Type B pancreatic cell (in vitro differentiated cells): ENCODE data around the gene NISCH. TPM values are rescaled to one million over a fixed set of nuclear protein-coding genes. Genes with fewer than 3 reads are reported as not detected.
"Not testable (repeated sequence)": the region's sequence is repeated elsewhere in the genome, so short reads cannot be mapped to it uniquely, and the experiment has no call there.

Experiments used
- DNase-seq: peaks from one replicate; pipeline ENCODE4 v3.0.0; 2021; ENCODE audit warnings: mixed read lengths; ENCODE audit not compliant: unreplicated experiment; ENCODE audit errors: extremely low spot score
- H3K27ac Mint-ChIP-seq: 2 replicates; pipeline ENCODE4 v1.8.0; 2021; ENCODE audit warnings: mild to moderate bottlenecking, mixed read lengths
- H3K27me3 Mint-ChIP-seq: 2 replicates; pipeline ENCODE4 v1.8.0; 2021; ENCODE audit warnings: mixed read lengths
- H3K36me3 Mint-ChIP-seq: 2 replicates; pipeline ENCODE4 v1.8.0; 2021; ENCODE audit warnings: mixed read lengths
- H3K4me1 Mint-ChIP-seq: one replicate; pipeline ENCODE4 v1.8.0; 2021; ENCODE audit warnings: mixed read lengths; ENCODE audit not compliant: unreplicated experiment
- H3K4me3 Mint-ChIP-seq: 2 replicates; pipeline ENCODE4 v1.8.0; 2021; ENCODE audit warnings: mild to moderate bottlenecking, mixed read lengths
- H3K9me3 Mint-ChIP-seq: 2 replicates; pipeline ENCODE4 v1.8.0; 2021; ENCODE audit warnings: mixed read lengths
- CTCF ChIP-seq: fragments of 200-600 bp; sonication (generic); conservative IDR thresholded peaks from 2 replicates; pipeline ENCODE4 v1.5.0; 2021; ENCODE audit warnings: antibody characterized with exemption, mild to moderate bottlenecking
- total RNA-seq: library from RNA; stranded (reverse); gene quantifications from 2 replicates; pipeline ENCODE4 v1.2.1, GENCODE V29; 2021; ENCODE audit warnings: low replicate concordance

Gene NISCH
- total RNA-seq, 1 donor from 2014 or later, result 149 TPM

DNA sequence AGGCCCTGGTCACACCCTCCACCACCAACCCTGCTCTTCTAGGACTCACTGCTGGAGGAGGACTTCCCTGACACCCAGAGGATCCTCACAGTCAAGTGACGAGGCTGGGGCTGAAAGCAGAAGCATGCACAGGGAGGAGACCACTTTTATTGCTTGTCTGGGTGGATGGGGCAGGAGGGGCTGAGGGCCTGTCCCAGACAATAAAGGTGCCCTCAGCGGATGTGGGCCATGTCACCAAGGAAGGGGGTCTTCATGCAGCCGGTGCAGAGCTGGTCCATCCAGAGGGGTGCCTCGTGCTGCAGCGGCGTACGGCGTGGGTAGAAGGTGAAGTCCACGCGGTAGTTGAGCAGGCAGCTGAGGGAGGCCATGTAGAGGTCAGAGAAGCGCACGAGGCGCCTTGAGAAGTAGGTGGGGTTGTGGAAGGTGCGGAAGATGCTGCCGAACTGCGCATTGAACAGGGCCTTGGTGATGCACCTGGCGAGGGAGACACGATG, 68.9 kb downstream of the NISCH start:
- no peak overlapping the region for H3K27ac Mint-ChIP-seq
- DNase-seq, result no peak
- peaks cover 10% of the 10 kb centered on the region for H3K36me3 Mint-ChIP-seq
- peaks cover 4% of the 10 kb centered on the region for H3K4me1 Mint-ChIP-seq
- no peak overlapping the region for H3K4me3 Mint-ChIP-seq
- no peaks in the 10 kb centered on the region for H3K27me3 Mint-ChIP-seq
- no peak for TF ChIP-seq CTCF
- no peaks in the 10 kb centered on the region for H3K9me3 Mint-ChIP-seq

DNA sequence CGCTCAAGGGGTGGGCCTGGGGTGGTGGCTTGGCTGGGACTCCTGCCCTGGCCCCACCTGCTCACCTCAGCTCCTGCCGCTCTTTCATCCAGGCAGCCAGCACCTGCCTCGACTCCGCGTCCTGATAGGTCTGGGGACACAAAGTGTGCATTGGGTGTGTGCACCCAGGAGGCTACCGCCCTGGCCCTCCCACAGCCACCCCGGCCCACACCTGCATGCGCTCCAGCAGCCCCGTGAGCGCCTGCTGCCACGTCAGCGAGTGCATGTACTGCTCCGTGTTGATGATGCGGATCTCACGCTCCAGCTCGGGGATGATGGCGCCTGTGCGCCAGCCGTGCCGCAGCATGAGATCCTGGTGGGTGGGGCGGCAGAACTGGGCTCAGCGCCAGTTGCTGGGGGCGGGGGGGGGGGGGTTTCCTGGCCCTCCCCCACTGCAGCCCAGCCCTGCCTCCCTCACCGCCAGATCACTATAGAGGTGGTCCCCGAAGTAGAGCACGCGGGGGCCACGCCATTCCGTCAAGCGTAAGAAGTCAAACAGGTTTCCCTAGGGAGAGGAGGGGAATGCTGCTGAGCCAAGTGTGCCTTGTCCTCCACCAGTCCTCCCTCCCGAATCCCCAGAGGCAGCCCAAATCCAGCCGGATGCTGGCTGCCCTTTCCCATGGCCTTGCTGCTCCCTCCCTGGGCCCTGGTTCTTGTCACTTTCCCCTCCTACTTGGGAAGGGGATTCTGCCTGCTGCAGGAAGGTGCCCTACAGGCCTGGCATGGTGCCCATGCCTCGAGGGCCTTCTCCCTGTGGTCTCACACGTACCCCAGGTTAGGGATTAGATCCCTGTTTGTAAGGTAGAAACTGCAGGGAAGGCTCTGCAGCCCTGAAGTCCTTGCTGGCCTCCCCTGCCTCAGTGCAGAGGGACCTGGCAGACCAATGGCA, 69.6 kb downstream of the NISCH start:
- H3K4me1 Mint-ChIP-seq, result peaks cover 5% of the 10 kb centered on the region
- H3K27me3 Mint-ChIP-seq, result no peaks in the 10 kb centered on the region
- H3K36me3 Mint-ChIP-seq, result peaks cover 10% of the 10 kb centered on the region
- H3K4me3 Mint-ChIP-seq, result no peak overlapping the region
- no peak for DNase-seq
- TF ChIP-seq CTCF, result no peak
- H3K27ac Mint-ChIP-seq, result peak overlapping the region; percentile 61
- no peaks in the 10 kb centered on the region for H3K9me3 Mint-ChIP-seq

DNA sequence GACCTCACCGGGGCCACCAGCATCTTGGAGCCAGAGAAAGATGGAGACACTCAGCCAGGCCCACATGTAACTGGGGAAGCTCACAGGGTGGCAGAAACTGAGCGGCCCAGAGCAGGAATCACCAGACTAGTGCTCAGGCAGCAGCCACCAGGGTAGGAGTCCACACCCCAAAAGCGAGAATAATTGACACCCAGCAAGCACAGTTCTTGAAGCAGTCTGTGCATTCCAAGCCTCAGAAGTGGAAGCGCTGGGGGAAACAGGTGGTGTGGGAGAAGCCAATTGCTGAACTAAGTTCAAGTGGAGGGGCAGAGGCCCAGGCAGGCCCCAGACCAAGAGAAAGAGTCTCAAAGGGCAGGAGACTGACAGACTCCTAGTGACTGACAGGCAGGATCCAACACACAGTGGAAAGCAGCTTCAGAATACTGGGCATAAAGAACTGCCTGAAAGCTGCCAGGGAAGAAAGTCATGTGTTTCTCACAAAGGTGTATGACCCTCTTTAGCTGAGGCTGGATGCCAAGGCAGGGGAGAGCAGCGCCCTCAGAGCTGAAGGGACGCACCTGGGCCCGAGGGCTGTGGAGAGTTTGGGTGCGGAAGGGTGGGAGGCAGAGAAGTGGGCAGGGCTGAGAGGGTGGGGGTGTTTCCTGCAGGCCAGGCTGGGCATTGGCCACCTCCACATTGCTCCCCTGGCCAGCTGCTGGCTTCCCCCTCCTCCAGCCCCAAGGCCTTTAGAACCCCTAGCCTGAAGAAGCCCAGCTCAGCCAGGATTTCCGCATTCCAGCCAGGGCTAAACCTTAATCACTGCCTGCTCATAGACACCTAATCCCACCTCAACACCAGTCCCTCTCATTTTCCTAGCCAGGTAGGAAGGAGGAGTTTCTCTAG, 70.5 kb downstream of the NISCH start:
- no peaks in the 10 kb centered on the region for H3K9me3 Mint-ChIP-seq
- H3K36me3 Mint-ChIP-seq, result peaks cover 10% of the 10 kb centered on the region
- H3K4me1 Mint-ChIP-seq, result peaks cover 7% of the 10 kb centered on the region
- peak overlapping the region; percentile 61 for H3K27ac Mint-ChIP-seq
- no peak for DNase-seq
- TF ChIP-seq CTCF, result no peak
- H3K27me3 Mint-ChIP-seq, result no peaks in the 10 kb centered on the region
- no peak overlapping the region for H3K4me3 Mint-ChIP-seq

GRCh38 chr3:52526671-52527038, 71.3 kb downstream of the NISCH start:
- H3K27ac Mint-ChIP-seq, result peak overlapping the region; percentile 61
- not testable (repeated sequence) for H3K9me3 Mint-ChIP-seq

GRCh38 chr3:52527039-52527731, 71.8 kb downstream of the NISCH start:
- H3K4me3 Mint-ChIP-seq, result no peak overlapping the region
- peaks cover 10% of the 10 kb centered on the region for H3K36me3 Mint-ChIP-seq
- H3K27ac Mint-ChIP-seq, result no peak overlapping the region
- H3K4me1 Mint-ChIP-seq, result peaks cover 7% of the 10 kb centered on the region
- no peaks in the 10 kb centered on the region for H3K9me3 Mint-ChIP-seq
- H3K27me3 Mint-ChIP-seq, result no peaks in the 10 kb centered on the region
- DNase-seq, result no peak
- no peak for TF ChIP-seq CTCF

More at GRCh38 chr3:52526671-52527038, 71.3 kb downstream of the NISCH start:
- not testable (repeated sequence) for DNase-seq, H3K4me1 Mint-ChIP-seq, H3K27me3 Mint-ChIP-seq, H3K4me3 Mint-ChIP-seq
- peaks cover 10% of the 10 kb centered on the region for H3K36me3 Mint-ChIP-seq
